Measurements from ENCODE around the gene PPP4R4. TPM values are rescaled to one million over a fixed set of nuclear protein-coding genes. Genes with fewer than 3 reads are reported as not detected.

PPP4R4 gene
- total RNA-seq, 6 donors from 2014 or later, result 3.0 to 18.4 (median 6.3) TPM

DNA sequence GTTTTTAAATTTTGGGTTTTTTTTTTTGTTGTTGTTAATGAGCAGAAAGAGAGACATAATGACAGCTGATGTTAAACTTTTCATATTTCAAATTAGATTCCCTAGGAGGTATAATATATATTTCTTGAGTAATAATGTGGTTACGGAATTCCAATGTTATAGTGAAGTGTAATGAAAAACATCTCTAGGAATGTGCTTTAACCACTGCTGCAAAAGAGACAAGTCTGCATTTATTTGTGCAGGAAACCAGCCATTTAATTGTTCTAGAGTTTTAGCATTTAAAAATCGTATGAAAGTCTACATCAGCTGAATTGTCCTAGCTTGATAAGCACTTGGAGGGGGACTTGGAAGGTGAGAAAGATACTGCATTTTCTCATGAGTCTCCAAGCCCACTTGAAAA lies 104.6 kb downstream of the PPP4R4 start:
- Histone ChIP-seq H3K4me1 (no peaks in the 10 kb centered on the region), H3K36me3 (no peaks in the 10 kb centered on the region), H3K4me3 (no peak overlapping the region), H3K27me3 (no peaks in the 10 kb centered on the region), H3K9me3 (no peaks in the 10 kb centered on the region), H3K27ac (no peak overlapping the region)
- ATAC-seq (ENCODE audit: low FRiP score in 2 of 2) (no peak), DNase-seq (no peak)
- 63 to 82% methylated on average over 2 of the region's 2 CpGs for WGBS, 2 donors
- TF ChIP-seq EP300 (IDR thresholded peaks at IDR 0.05), result no peak
- no peak for TF ChIP-seq POLR2A (IDR thresholded peaks at IDR 0.05)
- no peak for TF ChIP-seq POLR2AphosphoS5 (IDR thresholded peaks at IDR 0.05)
- TF ChIP-seq, protein P1, sequence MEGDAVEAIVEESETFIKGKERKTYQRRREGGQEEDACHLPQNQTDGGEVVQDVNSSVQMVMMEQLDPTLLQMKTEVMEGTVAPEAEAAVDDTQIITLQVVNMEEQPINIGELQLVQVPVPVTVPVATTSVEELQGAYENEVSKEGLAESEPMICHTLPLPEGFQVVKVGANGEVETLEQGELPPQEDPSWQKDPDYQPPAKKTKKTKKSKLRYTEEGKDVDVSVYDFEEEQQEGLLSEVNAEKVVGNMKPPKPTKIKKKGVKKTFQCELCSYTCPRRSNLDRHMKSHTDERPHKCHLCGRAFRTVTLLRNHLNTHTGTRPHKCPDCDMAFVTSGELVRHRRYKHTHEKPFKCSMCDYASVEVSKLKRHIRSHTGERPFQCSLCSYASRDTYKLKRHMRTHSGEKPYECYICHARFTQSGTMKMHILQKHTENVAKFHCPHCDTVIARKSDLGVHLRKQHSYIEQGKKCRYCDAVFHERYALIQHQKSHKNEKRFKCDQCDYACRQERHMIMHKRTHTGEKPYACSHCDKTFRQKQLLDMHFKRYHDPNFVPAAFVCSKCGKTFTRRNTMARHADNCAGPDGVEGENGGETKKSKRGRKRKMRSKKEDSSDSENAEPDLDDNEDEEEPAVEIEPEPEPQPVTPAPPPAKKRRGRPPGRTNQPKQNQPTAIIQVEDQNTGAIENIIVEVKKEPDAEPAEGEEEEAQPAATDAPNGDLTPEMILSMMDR (IDR thresholded peaks at IDR 0.05), result no peak

DNA sequence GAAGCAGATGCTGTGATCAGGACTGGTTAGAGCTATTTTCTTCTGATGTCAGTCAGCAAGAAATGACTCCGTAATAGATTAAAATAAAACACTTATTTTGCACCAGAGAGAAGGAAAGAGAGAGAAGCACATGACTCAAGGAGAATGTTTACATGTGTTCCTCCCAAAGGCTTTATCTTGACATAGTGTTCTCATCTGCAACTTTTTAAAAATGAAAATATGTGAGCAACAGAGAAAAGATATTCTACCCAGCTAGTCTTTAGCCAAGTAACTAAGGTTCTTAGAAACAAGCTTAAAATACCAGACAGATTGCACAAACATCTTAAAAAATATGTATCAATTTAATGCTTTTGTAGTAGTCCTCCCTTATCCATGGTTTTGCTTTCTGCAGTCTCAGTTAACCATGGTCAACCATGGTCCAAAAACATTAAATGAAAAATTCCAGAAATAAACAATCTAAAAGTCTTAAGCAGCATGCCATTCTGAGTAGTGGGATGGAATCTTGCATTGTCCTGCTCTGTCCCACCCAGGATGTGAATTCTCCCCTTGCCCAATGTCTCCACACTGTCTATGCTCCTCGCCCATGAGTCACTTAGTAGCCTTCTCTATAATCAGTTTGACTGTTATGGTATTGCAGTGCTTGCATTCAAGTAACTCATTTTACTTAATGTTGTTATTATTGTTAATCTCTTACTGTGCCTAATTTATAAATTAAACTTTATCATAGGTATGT lies 109.0 kb downstream of the PPP4R4 start:
- H3K4me1 ChIP-seq, result no peaks in the 10 kb centered on the region
- DNase-seq (no peak), ATAC-seq (ENCODE audit: low FRiP score in 2 of 2) (peak in 1 of 2 donors; percentile 64)
- no peaks in the 10 kb centered on the region for H3K36me3 ChIP-seq
- H3K9me3 ChIP-seq, result no peaks in the 10 kb centered on the region
- no peak overlapping the region for H3K27ac ChIP-seq
- TF ChIP-seq EP300 (IDR thresholded peaks at IDR 0.05) (no peak), POLR2AphosphoS5 (IDR thresholded peaks at IDR 0.05) (no peak), POLR2A (IDR thresholded peaks at IDR 0.05) (no peak)
- TF ChIP-seq, protein P1 (IDR thresholded peaks at IDR 0.05), result no peak
- no peaks in the 10 kb centered on the region for H3K27me3 ChIP-seq
- H3K4me3 ChIP-seq, result no peak overlapping the region
- 93 to 98% methylated on average over 2 of the region's 2 CpGs for WGBS, 2 donors

DNA sequence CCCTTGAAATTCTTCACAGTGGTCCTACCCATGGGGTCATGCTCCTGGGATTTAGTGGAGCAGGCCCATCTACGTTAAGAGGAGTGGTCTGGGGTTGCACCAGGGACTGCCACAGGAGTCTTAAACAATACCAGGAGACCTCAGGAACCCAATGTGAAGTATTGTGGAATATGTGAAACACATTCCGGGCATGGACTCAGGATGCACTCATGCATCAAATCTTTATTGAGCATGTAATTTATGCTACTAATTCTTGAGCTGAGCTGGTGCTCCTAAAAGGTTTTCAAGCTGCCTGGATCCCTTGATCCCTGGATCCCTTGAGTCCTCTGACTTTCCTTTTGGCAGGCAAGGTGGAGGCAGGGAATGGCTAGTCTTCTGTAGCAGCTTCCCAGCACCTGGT lies 110.1 kb downstream of the PPP4R4 start:
- Histone ChIP-seq H3K27me3 (no peaks in the 10 kb centered on the region), H3K27ac (no peak overlapping the region), H3K36me3 (no peaks in the 10 kb centered on the region), H3K4me3 (no peak overlapping the region), H3K4me1 (no peaks in the 10 kb centered on the region), H3K9me3 (no peaks in the 10 kb centered on the region)
- ATAC-seq (ENCODE audit: low FRiP score in 2 of 2) (no peak), DNase-seq (no peak)
- 78 to 88% methylated on average over 2 of the region's 2 CpGs for WGBS, 2 donors
- no peak for TF ChIP-seq POLR2AphosphoS5 (IDR thresholded peaks at IDR 0.05)
- TF ChIP-seq EP300 (IDR thresholded peaks at IDR 0.05), result no peak
- no peak for TF ChIP-seq POLR2A (IDR thresholded peaks at IDR 0.05)

DNA sequence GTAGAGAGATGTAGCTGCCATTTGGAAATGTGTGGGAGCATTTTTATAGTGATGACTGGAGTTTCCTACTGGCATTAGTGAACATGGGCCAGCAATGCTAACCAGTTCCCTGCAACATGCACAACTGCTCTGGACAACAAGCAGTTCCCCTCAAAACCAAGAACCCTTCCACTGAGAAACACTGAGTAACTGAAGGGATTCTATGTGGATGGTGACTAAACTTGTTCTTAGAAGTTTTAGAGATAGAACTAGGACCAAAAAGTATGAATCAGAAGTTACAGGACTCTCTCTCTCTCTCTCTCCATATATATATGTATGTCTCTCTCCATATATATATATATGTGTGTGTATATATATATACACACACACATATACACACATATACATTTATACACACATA lies 111.0 kb downstream of the PPP4R4 start:
- ATAC-seq (ENCODE audit: low FRiP score in 2 of 2) (no peak), DNase-seq (no peak)
- H3K27me3 ChIP-seq, result no peaks in the 10 kb centered on the region
- H3K4me3 ChIP-seq, result no peak overlapping the region
- no peaks in the 10 kb centered on the region for H3K36me3 ChIP-seq
- no peaks in the 10 kb centered on the region for H3K9me3 ChIP-seq
- H3K4me1 ChIP-seq, result no peaks in the 10 kb centered on the region
- H3K27ac ChIP-seq, result no peak overlapping the region
- no peak for TF ChIP-seq EP300 (IDR thresholded peaks at IDR 0.05)
- TF ChIP-seq, protein P1 (IDR thresholded peaks at IDR 0.05), result no peak
- TF ChIP-seq POLR2AphosphoS5 (IDR thresholded peaks at IDR 0.05), result no peak
- no peak for TF ChIP-seq POLR2A (IDR thresholded peaks at IDR 0.05)

DNA sequence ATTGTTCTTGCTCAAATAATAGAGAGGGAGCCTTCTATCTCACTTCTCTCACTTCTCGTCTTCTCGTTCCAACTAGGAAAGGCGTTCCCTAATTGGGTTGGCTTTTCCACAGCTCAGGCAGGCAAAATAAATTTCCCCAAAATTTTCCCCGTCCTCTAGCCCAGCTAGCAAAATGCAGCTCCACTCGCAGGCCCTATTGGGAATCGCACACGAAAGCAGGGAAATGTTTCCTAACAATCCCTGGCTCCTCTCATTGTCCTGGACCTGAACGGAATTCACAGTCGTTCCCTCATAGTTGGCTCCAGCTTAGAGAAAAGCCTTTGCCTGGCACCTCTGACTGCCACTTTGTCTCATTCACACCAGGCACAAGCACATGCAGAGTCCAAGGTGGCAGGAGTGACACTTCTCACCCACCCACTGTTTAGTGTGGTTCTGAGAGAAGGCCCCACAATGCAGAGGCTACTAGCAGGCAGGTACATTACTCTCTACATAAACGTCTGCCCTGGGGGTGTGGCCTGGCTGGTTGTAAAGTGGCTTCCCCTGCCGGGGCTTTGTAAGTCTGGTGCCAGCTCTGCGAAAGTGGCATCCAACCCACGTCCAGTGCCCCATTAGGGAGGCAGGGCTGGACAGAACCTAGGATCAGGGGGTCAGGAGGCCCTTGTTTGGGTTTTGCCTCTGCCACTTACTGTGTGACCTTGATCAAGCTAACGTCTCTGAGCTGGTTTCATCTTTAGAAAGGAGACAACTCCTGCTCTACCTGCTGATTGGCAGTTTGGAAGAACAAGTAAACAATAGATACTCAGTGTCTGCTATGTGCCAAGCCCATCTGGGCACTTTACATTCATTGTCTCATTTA lies 114.7 kb downstream of the PPP4R4 start:
- no peak overlapping the region for H3K4me3 ChIP-seq
- no peaks in the 10 kb centered on the region for H3K36me3 ChIP-seq
- H3K9me3 ChIP-seq, result no peaks in the 10 kb centered on the region
- no peaks in the 10 kb centered on the region for H3K4me1 ChIP-seq
- WGBS, 2 donors, result 59 to 77% methylated on average over 14 of the region's 14 CpGs
- H3K27me3 ChIP-seq, result no peaks in the 10 kb centered on the region
- ATAC-seq (ENCODE audit: low FRiP score in 2 of 2), result no peak
- no peak for TF ChIP-seq POLR2AphosphoS5 (IDR thresholded peaks at IDR 0.05)
- TF ChIP-seq EP300 (IDR thresholded peaks at IDR 0.05), result no peak
- no peak for TF ChIP-seq POLR2A (IDR thresholded peaks at IDR 0.05)
- no peak for DNase-seq
- H3K27ac ChIP-seq, result no peak overlapping the region

Measured in upper lobe of left lung (tissue), 6 donors.